Measurements from ENCODE around the gene ZGPAT. TPM values are rescaled to one million over a fixed set of nuclear protein-coding genes. Genes with fewer than 3 reads are reported as not detected.

Gene ZGPAT
- total RNA-seq, 1 experiment from 2014 or later = 69.3 TPM

DNA sequence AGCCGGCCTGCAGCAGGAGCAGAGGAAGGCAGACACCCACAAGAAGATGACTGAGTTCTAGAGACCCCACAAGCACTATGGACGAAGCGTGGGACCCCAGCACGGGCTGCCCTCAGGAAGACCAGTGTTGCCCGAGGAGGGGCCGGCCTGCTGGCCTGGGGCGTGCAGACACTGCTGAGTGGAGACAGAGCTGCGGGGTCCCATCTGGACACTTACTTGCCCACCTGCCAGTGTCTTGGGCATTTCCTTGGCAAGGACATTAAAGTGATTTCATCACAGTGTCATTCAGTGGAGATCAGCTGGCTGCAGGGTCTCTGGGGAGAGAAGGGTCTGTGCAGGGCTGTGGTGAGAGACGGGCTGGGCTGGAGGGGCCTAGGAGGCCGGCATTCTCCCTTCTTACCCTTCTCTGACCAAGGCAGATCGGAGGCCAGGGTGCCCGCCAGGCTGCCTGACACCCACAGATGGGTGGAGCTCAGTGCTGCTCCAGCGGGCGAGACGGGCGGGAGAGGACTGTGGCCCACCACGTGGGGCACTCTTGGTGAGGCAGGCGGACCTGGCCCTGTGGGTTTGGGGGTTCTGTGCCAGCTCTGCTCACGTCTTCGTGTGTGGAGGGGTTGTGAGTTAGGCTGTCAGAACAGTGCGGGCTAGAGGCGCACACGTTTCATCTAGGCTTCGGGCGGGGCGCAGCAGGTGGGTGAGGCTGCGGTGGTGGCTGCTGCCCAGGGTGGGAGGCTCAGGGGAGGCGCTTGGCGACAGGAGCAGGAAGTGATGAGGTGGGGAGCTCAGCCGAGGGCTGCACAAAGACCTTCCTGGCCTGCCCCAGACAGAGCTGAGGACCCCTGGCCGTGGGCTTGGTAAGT, 28.2 kb downstream of the ZGPAT start, which contains the start of gene LIME1:
TSS of gene LIME1 (plus strand) at position 806 of the 860 bp plus-strand sequence. CDS start 886 bp downstream, outside the sequence.
- H3K36me3 ChIP-seq (ENCODE audit: control insufficient read depth, insufficient read depth, low read length) = peaks cover 16% of the 10 kb centered on the region
- peaks cover 7% of the 10 kb centered on the region for H3K4me1 Mint-ChIP-seq (ENCODE audit: low read depth, unreplicated experiment)
- H3K4me1 ChIP-seq = peaks cover 15% of the 10 kb centered on the region
- ChIA-PET POLR2A (interaction anchor here (0.6 kb wide), 2 partner anchors 27 to 29 kb away, joined by 3 read pairs; partner anchors contain the start of gene ARFRP1), CTCF (interaction anchor here (0.9 to 1.1 kb wide), 2 partner anchors 25 to 28 kb away, joined by 3 to 4 read pairs; partner anchors contain the start of genes ARFRP1 and ZGPAT)
- BruUV-seq (replicated peaks) = no TSS peak
- intact Hi-C loops (cut with micrococcal nuclease; ENCODE audit: unreplicated experiment) = no loop called here
- H3K4me3 Mint-ChIP-seq (ENCODE audit: unreplicated experiment) = peak within 1 kb of the TSS; percentile 66
- peak within 1 kb of the TSS; percentile 71 for H3K4me3 ChIP-seq (ENCODE audit: low read depth, low read length)
- H3K9me3 Mint-ChIP-seq (ENCODE audit: unreplicated experiment) = no peaks in the 10 kb centered on the region
- H3K36me3 Mint-ChIP-seq (ENCODE audit: insufficient read depth, unreplicated experiment) = peaks cover 50% of the 10 kb centered on the region
- H3K27me3 ChIP-seq (replicated peaks; ENCODE audit: control insufficient read depth, insufficient read depth, low read length) = no peaks in the 10 kb centered on the region
- H3K9me3 ChIP-seq = no peaks in the 10 kb centered on the region
- H3K27ac Mint-ChIP-seq (ENCODE audit: unreplicated experiment) = peak within 1 kb of the TSS; percentile 32
- TF ChIP-seq, protein P1, sequence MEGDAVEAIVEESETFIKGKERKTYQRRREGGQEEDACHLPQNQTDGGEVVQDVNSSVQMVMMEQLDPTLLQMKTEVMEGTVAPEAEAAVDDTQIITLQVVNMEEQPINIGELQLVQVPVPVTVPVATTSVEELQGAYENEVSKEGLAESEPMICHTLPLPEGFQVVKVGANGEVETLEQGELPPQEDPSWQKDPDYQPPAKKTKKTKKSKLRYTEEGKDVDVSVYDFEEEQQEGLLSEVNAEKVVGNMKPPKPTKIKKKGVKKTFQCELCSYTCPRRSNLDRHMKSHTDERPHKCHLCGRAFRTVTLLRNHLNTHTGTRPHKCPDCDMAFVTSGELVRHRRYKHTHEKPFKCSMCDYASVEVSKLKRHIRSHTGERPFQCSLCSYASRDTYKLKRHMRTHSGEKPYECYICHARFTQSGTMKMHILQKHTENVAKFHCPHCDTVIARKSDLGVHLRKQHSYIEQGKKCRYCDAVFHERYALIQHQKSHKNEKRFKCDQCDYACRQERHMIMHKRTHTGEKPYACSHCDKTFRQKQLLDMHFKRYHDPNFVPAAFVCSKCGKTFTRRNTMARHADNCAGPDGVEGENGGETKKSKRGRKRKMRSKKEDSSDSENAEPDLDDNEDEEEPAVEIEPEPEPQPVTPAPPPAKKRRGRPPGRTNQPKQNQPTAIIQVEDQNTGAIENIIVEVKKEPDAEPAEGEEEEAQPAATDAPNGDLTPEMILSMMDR (IDR thresholded peaks at IDR 0.05; ENCODE audit: insufficient read depth in 1 of 2, low read depth in 1 of 2, low read length in 1 of 2, severe bottlenecking in 1 of 2, unreplicated experiment in 1 of 2) = no peak
- no peaks in the 10 kb centered on the region for H3K27me3 Mint-ChIP-seq (ENCODE audit: insufficient read depth, unreplicated experiment)
- no peak for DNase-seq

DNA sequence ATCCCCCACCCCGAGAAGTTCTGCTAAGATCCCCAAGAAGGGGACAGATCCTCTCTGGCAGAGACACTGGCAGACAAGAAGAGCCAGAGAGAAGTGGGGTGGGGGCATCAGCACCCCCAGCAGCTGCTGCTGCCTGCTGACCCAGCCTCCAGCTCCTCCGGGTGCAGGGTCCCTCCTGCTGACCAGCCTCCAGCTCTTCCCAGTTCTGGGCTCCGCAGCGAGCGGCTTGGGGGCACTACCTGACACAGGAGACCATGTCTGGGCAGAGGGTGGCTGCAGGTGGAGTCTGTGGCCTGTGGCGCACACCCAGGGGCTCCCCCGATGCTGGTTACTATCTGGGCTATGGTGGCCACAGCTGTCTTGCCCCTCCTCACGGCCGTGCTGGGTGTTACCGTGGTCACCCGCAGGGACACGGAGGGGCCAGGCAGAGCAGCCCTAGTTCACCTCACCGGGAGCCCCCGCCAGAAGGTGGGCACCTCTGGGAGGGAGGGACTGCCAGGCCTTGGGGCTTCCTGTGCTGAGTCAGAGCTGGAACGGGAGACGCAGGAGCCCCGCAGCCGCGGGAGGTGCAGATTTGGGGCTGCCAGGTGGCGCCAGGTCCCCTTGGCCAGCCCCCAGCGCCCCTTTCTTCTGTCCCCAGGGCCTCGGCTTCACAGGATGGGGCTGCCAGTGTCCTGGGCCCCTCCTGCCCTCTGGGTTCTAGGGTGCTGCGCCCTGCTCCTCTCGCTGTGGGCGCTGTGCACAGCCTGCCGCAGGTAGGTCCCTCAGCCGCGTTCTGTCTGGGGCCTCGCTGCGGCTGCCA, 29.3 kb downstream of the ZGPAT start:
- ChIA-PET CTCF (interaction anchor here (0.6 to 1.3 kb wide), 4 partner anchors 26 to 199 kb away, joined by 3 to 9 read pairs (median 4); partner anchors contain the start of genes ARFRP1 and ZGPAT), POLR2A (interaction anchor here (0.6 kb wide), 2 partner anchors 28 to 30 kb away, joined by 3 read pairs; partner anchors contain the start of gene ARFRP1)
- Mint-ChIP-seq H3K4me1 (ENCODE audit: low read depth, unreplicated experiment) (peaks cover 7% of the 10 kb centered on the region), H3K27ac (ENCODE audit: unreplicated experiment) (peak overlapping the region; percentile 32), H3K4me3 (ENCODE audit: unreplicated experiment) (peak overlapping the region; percentile 66), H3K36me3 (ENCODE audit: insufficient read depth, unreplicated experiment) (peaks cover 59% of the 10 kb centered on the region), H3K27me3 (ENCODE audit: insufficient read depth, unreplicated experiment) (no peaks in the 10 kb centered on the region), H3K9me3 (ENCODE audit: unreplicated experiment) (no peaks in the 10 kb centered on the region)
- intact Hi-C loops (cut with micrococcal nuclease; ENCODE audit: unreplicated experiment) = no loop called here
- H3K27me3 ChIP-seq (replicated peaks; ENCODE audit: control insufficient read depth, insufficient read depth, low read length) = no peaks in the 10 kb centered on the region
- TF ChIP-seq, protein P1 (IDR thresholded peaks at IDR 0.05; ENCODE audit: insufficient read depth in 1 of 2, low read depth in 1 of 2, low read length in 1 of 2, severe bottlenecking in 1 of 2, unreplicated experiment in 1 of 2) = no peak
- peaks cover 24% of the 10 kb centered on the region for H3K4me1 ChIP-seq
- peak in 1 of 2 experiments; percentile 45 for DNase-seq
- H3K9me3 ChIP-seq = no peaks in the 10 kb centered on the region
- H3K36me3 ChIP-seq (ENCODE audit: control insufficient read depth, insufficient read depth, low read length) = peaks cover 21% of the 10 kb centered on the region
- peak overlapping the region; percentile 71 for H3K4me3 ChIP-seq (ENCODE audit: low read depth, low read length)
- no TSS peak for BruUV-seq (replicated peaks)

DNA sequence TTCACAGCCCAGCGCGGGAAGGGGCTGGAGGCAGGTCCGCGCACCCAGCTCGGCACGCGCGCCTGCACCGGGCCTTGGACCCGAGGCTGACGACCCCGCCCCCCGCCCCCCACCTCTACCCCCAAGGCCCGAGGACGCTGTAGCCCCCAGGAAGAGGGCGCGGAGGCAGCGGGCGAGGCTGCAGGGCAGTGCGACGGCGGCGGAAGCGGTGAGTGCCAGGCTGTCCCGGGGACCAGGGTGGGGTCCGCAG, 29.8 kb downstream of the ZGPAT start:
- CTCF ChIA-PET = interaction anchor here (1.3 kb wide), 1 partner anchor 200 kb away, joined by 9 read pairs; no protein-coding TSS in a partner anchor
- peak overlapping the region; percentile 71 for H3K4me3 ChIP-seq (ENCODE audit: low read depth, low read length)
- H3K27me3 ChIP-seq (replicated peaks; ENCODE audit: control insufficient read depth, insufficient read depth, low read length) = no peaks in the 10 kb centered on the region
- Mint-ChIP-seq H3K9me3 (ENCODE audit: unreplicated experiment) (no peaks in the 10 kb centered on the region), H3K4me1 (ENCODE audit: low read depth, unreplicated experiment) (peaks cover 7% of the 10 kb centered on the region), H3K4me3 (ENCODE audit: unreplicated experiment) (peak overlapping the region; percentile 66), H3K36me3 (ENCODE audit: insufficient read depth, unreplicated experiment) (peaks cover 63% of the 10 kb centered on the region), H3K27ac (ENCODE audit: unreplicated experiment) (no peak overlapping the region), H3K27me3 (ENCODE audit: insufficient read depth, unreplicated experiment) (no peaks in the 10 kb centered on the region)
- intact Hi-C loops (cut with micrococcal nuclease; ENCODE audit: unreplicated experiment) = no loop called here
- H3K9me3 ChIP-seq = no peaks in the 10 kb centered on the region
- no peak for DNase-seq
- BruUV-seq (replicated peaks) = no TSS peak
- TF ChIP-seq, protein P1 (IDR thresholded peaks at IDR 0.05; ENCODE audit: insufficient read depth in 1 of 2, low read depth in 1 of 2, low read length in 1 of 2, severe bottlenecking in 1 of 2, unreplicated experiment in 1 of 2) = no peak
- H3K36me3 ChIP-seq (ENCODE audit: control insufficient read depth, insufficient read depth, low read length) = peaks cover 24% of the 10 kb centered on the region
- H3K4me1 ChIP-seq = peaks cover 24% of the 10 kb centered on the region
- POLR2A ChIA-PET = no interaction called here

All from Caco-2 (cell line).